CD4-positive, CD25-positive, alpha-beta regulatory T cell (primary cell): ENCODE results near the gene BRWD1. TPM values are rescaled to one million over a fixed set of nuclear protein-coding genes. Genes with fewer than 3 reads are reported as not detected.

ENCODE experiments used
- ATAC-seq, 2 donors: fragments of 150-1000 bp; cut with Tn5 transposase; one replicate each; pipeline ENCODE4 v1.10.0; 2021; ENCODE audit warnings: low read depth in 2 of 2, moderate number of reproducible peaks in 2 of 2, moderate library complexity in 1 of 2
- DNase-seq, 3 donors: peaks; one replicate each; pipeline versions ENCODE4 v3.0.0 to v3.0.0-alpha.2; 2012 to 2022; ENCODE audit warnings: mixed read lengths in 1 of 3
- H3K27ac ChIP-seq: one replicate; pipeline ENCODE4 v1.7.0; 2013; ENCODE audit warnings: mild to moderate bottlenecking, low read length; ENCODE audit not compliant: insufficient read depth, poor library complexity, severe bottlenecking
- H3K27me3 ChIP-seq: one replicate; pipeline ENCODE4 v1.7.0; 2013; ENCODE audit warnings: low read length; ENCODE audit not compliant: control insufficient read depth, insufficient read depth
- H3K36me3 ChIP-seq: one replicate; pipeline ENCODE4 v1.7.0; 2013; ENCODE audit warnings: mild to moderate bottlenecking, low read length, moderate library complexity; ENCODE audit not compliant: control insufficient read depth, insufficient read depth
- H3K4me1 ChIP-seq: 2 replicates; pipeline ENCODE4 v1.7.0; 2013; ENCODE audit warnings: mild to moderate bottlenecking, low read length; ENCODE audit not compliant: insufficient read depth, control insufficient read depth, poor library complexity, severe bottlenecking
- H3K4me3 ChIP-seq: one replicate; pipeline ENCODE4 v1.7.0; 2013; ENCODE audit warnings: low read depth, mild to moderate bottlenecking, low read length, moderate library complexity
- H3K9me3 ChIP-seq, 2 experiments: 1 replicate in 1 of 2; 2 replicates in 1 of 2; pipeline ENCODE4 v1.7.0; 2013; ENCODE audit warnings: low read length in 2 of 2, mild to moderate bottlenecking in 1 of 2, moderate library complexity in 1 of 2; ENCODE audit not compliant: control insufficient read depth in 2 of 2
- H3K27ac Mint-ChIP-seq, 3 donors: one replicate each; pipeline ENCODE4 v1.8.0; 2020 to 2022; ENCODE audit warnings: mild to moderate bottlenecking in 3 of 3, mixed read lengths in 3 of 3, moderate library complexity in 2 of 3
- H3K27me3 Mint-ChIP-seq: one replicate; pipeline ENCODE4 v1.8.0; 2022; ENCODE audit warnings: mild to moderate bottlenecking, mixed read lengths
- H3K36me3 Mint-ChIP-seq: one replicate; pipeline ENCODE4 v1.8.0; 2020; ENCODE audit warnings: mixed read lengths
- H3K4me1 Mint-ChIP-seq, 4 donors: one replicate each; pipeline ENCODE4 v1.8.0; 2020 to 2022; ENCODE audit warnings: mixed read lengths in 4 of 4, mild to moderate bottlenecking in 1 of 4
- H3K4me3 Mint-ChIP-seq, 4 donors: one replicate each; pipeline ENCODE4 v1.8.0; 2020 to 2022; ENCODE audit warnings: mild to moderate bottlenecking in 4 of 4, mixed read lengths in 4 of 4, moderate library complexity in 3 of 4
- H3K9me3 Mint-ChIP-seq, 7 donors: one replicate each; pipeline ENCODE4 v1.8.0; 2020 to 2022; ENCODE audit warnings: mixed read lengths in 7 of 7, mild to moderate bottlenecking in 3 of 7, moderate library complexity in 2 of 7
- polyA plus RNA-seq, 4 donors: library from polyadenylated mRNA; unstranded; fragments of 300-500 nt; fragmentation: Illumina TruSeq; gene quantifications; one replicate each; pipeline ENCODE4 v1.2.3, GENCODE V29; 2021
- total RNA-seq: library from RNA; stranded (reverse); gene quantifications from one replicate; pipeline ENCODE4 v1.2.3, GENCODE V29; 2022

Gene BRWD1
- total and polyA plus RNA-seq, 5 donors from 2014 or later, result 33.9 to 110 (median 42.1) TPM

GRCh38 chr21:39183272-39184049, 130.0 kb downstream of the BRWD1 start, which contains the start of gene PSMG1:
PSMG1 (minus strand) TSS chr21:39183451; CDS start chr21:39183385, 66 bp downstream.
- no peaks in the 10 kb centered on the region for H3K27me3 ChIP-seq
- peak within 1 kb of the TSS; percentile 85 to 95 (median 90) for H3K27ac Mint-ChIP-seq
- DNase-seq (peak; percentile 90 to 96 (median 92)), ATAC-seq (peak; percentile 94 to 95)
- no peaks in the 10 kb centered on the region for H3K27me3 Mint-ChIP-seq
- H3K9me3 Mint-ChIP-seq, result no peaks in the 10 kb centered on the region
- H3K4me1 ChIP-seq, result peaks cover 27% of the 10 kb centered on the region
- H3K36me3 ChIP-seq, result peaks cover 10% of the 10 kb centered on the region
- H3K9me3 ChIP-seq, result no peaks in the 10 kb centered on the region
- H3K4me1 Mint-ChIP-seq, result peaks cover 35 to 62% (median 40%) of the 10 kb centered on the region in 4 donors
- H3K36me3 Mint-ChIP-seq, result peaks cover 9% of the 10 kb centered on the region
- H3K4me3 ChIP-seq, result peak within 1 kb of the TSS; percentile 85
- H3K4me3 Mint-ChIP-seq, result peak within 1 kb of the TSS; percentile 92 to 100 (median 97)
- H3K27ac ChIP-seq, result peak within 1 kb of the TSS; percentile 89

DNA sequence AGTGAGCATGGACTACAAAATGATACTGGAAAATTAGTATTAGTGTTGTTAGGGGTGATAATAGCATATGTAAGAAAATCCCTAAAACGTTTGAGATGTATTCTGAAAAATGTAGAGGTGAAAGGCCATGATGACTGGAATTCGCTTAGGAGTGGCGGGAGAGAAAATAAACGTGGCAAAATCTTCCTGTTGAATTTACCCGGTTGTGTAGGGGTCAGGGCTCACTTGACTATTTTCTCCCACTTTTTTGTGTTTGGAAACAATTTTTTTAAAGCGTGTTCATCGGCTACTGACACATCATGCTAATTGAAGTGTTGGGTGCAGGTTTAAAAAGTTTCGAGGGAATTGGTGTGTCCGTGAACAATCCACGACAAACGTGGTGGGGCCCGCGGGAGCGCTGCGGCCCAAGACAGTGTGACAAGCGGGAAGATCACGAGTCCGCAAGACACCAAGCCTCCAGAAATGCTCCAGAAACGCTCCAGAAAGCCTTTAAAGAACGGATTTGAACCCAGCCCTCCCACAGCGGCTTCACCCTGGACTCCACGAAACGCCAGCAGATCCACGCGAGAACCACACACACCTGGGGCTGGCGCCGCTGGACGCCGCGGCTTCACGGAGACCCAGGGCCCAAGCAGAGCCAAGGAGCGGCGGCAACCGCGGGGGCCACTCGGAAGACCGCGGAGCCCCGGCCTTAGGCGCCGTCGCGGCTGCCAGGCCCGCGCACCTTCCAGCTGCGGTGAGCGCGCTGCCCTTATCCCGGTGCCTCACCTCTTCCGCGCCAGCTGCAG, 130.8 kb downstream of the BRWD1 start:
- peaks cover 27% of the 10 kb centered on the region for H3K4me1 ChIP-seq
- Mint-ChIP-seq H3K36me3 (peaks cover 14% of the 10 kb centered on the region), H3K27ac (peak overlapping the region; percentile 83 to 95 (median 90)), H3K9me3 (no peaks in the 10 kb centered on the region), H3K27me3 (no peaks in the 10 kb centered on the region), H3K4me1 (peaks cover 37 to 62% (median 38%) of the 10 kb centered on the region in 4 donors), H3K4me3 (peak overlapping the region; percentile 92 to 100 (median 97))
- H3K27me3 ChIP-seq, result no peaks in the 10 kb centered on the region
- DNase-seq, result peak in 1 of 3 donors; percentile 2
- H3K36me3 ChIP-seq, result peaks cover 13% of the 10 kb centered on the region
- peak overlapping the region; percentile 85 for H3K4me3 ChIP-seq
- peak overlapping the region; percentile 89 for H3K27ac ChIP-seq
- H3K9me3 ChIP-seq, result no peaks in the 10 kb centered on the region
- peak; percentile 46 to 57 for ATAC-seq

DNA sequence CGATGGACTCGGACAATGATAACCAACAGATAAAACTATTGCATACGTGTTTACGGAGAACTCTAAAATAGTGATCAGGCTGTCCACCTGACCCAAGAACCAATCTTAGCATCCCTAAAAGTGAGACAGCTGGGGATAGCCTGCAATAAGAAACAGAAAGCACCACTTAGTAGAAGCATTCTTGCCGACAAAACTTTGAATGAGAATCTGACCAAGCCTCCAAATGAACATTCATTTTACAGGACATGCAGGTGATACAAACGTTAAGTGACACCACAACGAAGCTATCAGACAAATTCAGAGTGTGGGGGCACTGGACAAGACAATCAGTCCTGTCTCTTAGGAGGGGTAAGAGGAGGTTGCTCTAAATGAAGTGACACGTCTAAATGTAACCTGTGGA, 131.4 kb downstream of the BRWD1 start:
- Histone ChIP-seq H3K27me3 (no peaks in the 10 kb centered on the region), H3K9me3 (no peaks in the 10 kb centered on the region), H3K27ac (no peak overlapping the region), H3K4me3 (peak overlapping the region; percentile 85), H3K4me1 (peaks cover 27% of the 10 kb centered on the region), H3K36me3 (peaks cover 15% of the 10 kb centered on the region)
- Mint-ChIP-seq H3K27me3 (no peaks in the 10 kb centered on the region), H3K27ac (peak overlapping the region; percentile 83 to 92 (median 90)), H3K9me3 (no peaks in the 10 kb centered on the region), H3K4me3 (peak overlapping the region; percentile 92 to 100 (median 97)), H3K36me3 (peaks cover 14% of the 10 kb centered on the region), H3K4me1 (peaks cover 36 to 61% (median 38%) of the 10 kb centered on the region in 4 donors)
- no peak for DNase-seq
- ATAC-seq, result no peak

GRCh38 chr21:39181205-39181818, 132.1 kb downstream of the BRWD1 start:
- H3K27ac Mint-ChIP-seq, result peak overlapping the region in 1 of 3 donors; percentile 90
- no peaks in the 10 kb centered on the region for H3K27me3 Mint-ChIP-seq
- H3K36me3 Mint-ChIP-seq, result peaks cover 14% of the 10 kb centered on the region
- Histone ChIP-seq H3K4me1 (peaks cover 27% of the 10 kb centered on the region), H3K27me3 (no peaks in the 10 kb centered on the region), H3K9me3 (no peaks in the 10 kb centered on the region), H3K27ac (no peak overlapping the region), H3K36me3 (peaks cover 20% of the 10 kb centered on the region), H3K4me3 (peak overlapping the region; percentile 85)
- ATAC-seq (no peak), DNase-seq (no peak)
- H3K9me3 Mint-ChIP-seq, result no peaks in the 10 kb centered on the region
- peaks cover 33 to 54% (median 35%) of the 10 kb centered on the region in 4 donors for H3K4me1 Mint-ChIP-seq
- H3K4me3 Mint-ChIP-seq, result peak overlapping the region; percentile 92 to 100 (median 97)

- Histone ChIP-seq H3K4me1 (peaks cover 25% of the 10 kb centered on the region), H3K36me3 (peaks cover 23% of the 10 kb centered on the region), H3K9me3 (no peaks in the 10 kb centered on the region), H3K4me3 (no peak overlapping the region), H3K27me3 (no peaks in the 10 kb centered on the region), H3K27ac (no peak overlapping the region)
- no peak for ATAC-seq
- H3K4me3 Mint-ChIP-seq, result peak overlapping the region; percentile 53 to 79 (median 69)
- H3K4me1 Mint-ChIP-seq, result peaks cover 32 to 53% (median 38%) of the 10 kb centered on the region in 4 donors
- H3K27me3 Mint-ChIP-seq, result no peaks in the 10 kb centered on the region
- H3K36me3 Mint-ChIP-seq, result peaks cover 14% of the 10 kb centered on the region
- peak overlapping the region in 2 of 3 donors; percentile 12 to 52 for H3K27ac Mint-ChIP-seq
- no peaks in the 10 kb centered on the region for H3K9me3 Mint-ChIP-seq
- DNase-seq, result peak in 1 of 3 donors; percentile 48
Observed at GRCh38 chr21:39180429-39181019, 132.9 kb downstream of the BRWD1 start.

- H3K9me3 Mint-ChIP-seq, result no peaks in the 10 kb centered on the region
- peaks cover 22 to 37% (median 28%) of the 10 kb centered on the region in 4 donors for H3K4me1 Mint-ChIP-seq
- no peak for ATAC-seq
- Histone ChIP-seq H3K4me3 (no peak overlapping the region), H3K9me3 (no peaks in the 10 kb centered on the region), H3K27me3 (no peaks in the 10 kb centered on the region), H3K36me3 (peaks cover 35% of the 10 kb centered on the region), H3K4me1 (peaks cover 17% of the 10 kb centered on the region), H3K27ac (no peak overlapping the region)
- peaks cover 14% of the 10 kb centered on the region for H3K36me3 Mint-ChIP-seq
- H3K4me3 Mint-ChIP-seq, result peak overlapping the region in 1 of 4 donors; percentile 68
- H3K27ac Mint-ChIP-seq, result no peak overlapping the region
- DNase-seq, result no peak
- no peaks in the 10 kb centered on the region for H3K27me3 Mint-ChIP-seq
Observed at GRCh38 chr21:39178421-39178820, 135.0 kb downstream of the BRWD1 start.

DNA sequence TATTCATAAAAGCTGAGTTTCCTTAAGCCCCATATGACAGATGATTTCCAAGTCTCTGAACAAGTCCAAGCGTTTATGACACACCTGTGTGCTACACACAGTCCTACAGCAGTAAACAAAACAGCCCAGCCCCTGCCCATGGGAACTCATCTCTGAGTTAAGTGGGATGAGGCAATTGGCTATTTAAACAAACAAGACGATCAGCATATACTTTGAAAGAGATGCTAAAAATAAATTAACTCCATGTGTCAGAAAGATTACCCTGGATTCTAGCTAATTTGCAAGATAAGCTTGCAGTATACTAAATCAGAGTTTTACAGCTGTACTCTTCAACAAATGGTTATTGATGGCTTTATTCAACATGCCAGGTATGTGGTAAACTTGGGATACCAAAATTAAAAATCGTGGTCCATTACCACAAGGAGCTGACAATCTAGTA, 137.1 kb downstream of the BRWD1 start:
- Histone ChIP-seq H3K9me3 (no peaks in the 10 kb centered on the region), H3K4me1 (peaks cover 1% of the 10 kb centered on the region), H3K27me3 (no peaks in the 10 kb centered on the region), H3K36me3 (peaks cover 43% of the 10 kb centered on the region), H3K27ac (no peak overlapping the region), H3K4me3 (no peak overlapping the region)
- no peak for ATAC-seq
- Mint-ChIP-seq H3K36me3 (peaks cover 25% of the 10 kb centered on the region), H3K27ac (no peak overlapping the region), H3K9me3 (no peaks in the 10 kb centered on the region), H3K4me1 (peaks cover 10 to 25% (median 18%) of the 10 kb centered on the region in 4 donors), H3K27me3 (no peaks in the 10 kb centered on the region), H3K4me3 (no peak overlapping the region)
- DNase-seq, result no peak
